Upper lobe of right lung (tissue), 1 donor: ENCODE data around the gene NR1D1. TPM values are rescaled to one million over a fixed set of nuclear protein-coding genes. Genes with fewer than 3 reads are reported as not detected.
A peak's percentile ranks its signal among the peaks of the same experiment; 100 is the strongest.

Experiments used
- ATAC-seq: fragments of 200-7000 bp; cut with Tn5 transposase; one replicate; pipeline ENCODE4 v1.9.1; 2020; ENCODE audit warnings: mild to moderate bottlenecking, moderate library complexity
- DNase-seq: peaks from one replicate; pipeline ENCODE4 v3.0.0-alpha.2; 2020
- H3K27ac ChIP-seq: fragments of 200-600 bp; one replicate; pipeline ENCODE4 v1.8.0; 2022
- H3K27me3 ChIP-seq: fragments of 200-600 bp; one replicate; pipeline ENCODE4 v1.8.0; 2022; ENCODE audit warnings: mild to moderate bottlenecking
- H3K36me3 ChIP-seq: fragments of 200-600 bp; one replicate; pipeline ENCODE4 v1.8.0; 2022
- H3K4me1 ChIP-seq: fragments of 200-600 bp; one replicate; pipeline ENCODE4 v1.8.0; 2022
- H3K4me3 ChIP-seq: fragments of 200-600 bp; one replicate; pipeline ENCODE4 v1.8.0; 2022; ENCODE audit warnings: mild to moderate bottlenecking
- H3K9me3 ChIP-seq: fragments of 200-600 bp; one replicate; pipeline ENCODE4 v1.8.0; 2022
- CTCF ChIP-seq: fragments of 200-600 bp; IDR thresholded peaks from one replicate; pipeline ENCODE4 v1.8.0; 2022; ENCODE audit warnings: antibody characterized with exemption
- intact Hi-C: fragments of 100-400 bp; cut with DNase I; formaldehyde crosslinking; loops from one replicate; pipeline ENCODE4 v1.11.0; 2022
- total RNA-seq: library from RNA; stranded (reverse); fragmentation: NEBNext Ultra II Directional; extraction: Animal tissue kit (Norgen Biotek cat#: 25700); gene quantifications from one replicate; pipeline ENCODE4 v1.2.1, GENCODE V29; 2021
- donor health status: DM: no; HTN: yes; CAD: no; lungs with severe emphysema.

NR1D1 gene
- total RNA-seq, 1 donor from 2014 or later, result 24.9 TPM

- intact Hi-C loops, result no loop called here
- Histone ChIP-seq H3K9me3 (no peaks in the 10 kb centered on the region), H3K4me3 (peak overlapping the region; percentile 86), H3K4me1 (peaks cover 74% of the 10 kb centered on the region), H3K36me3 (peaks cover 26% of the 10 kb centered on the region), H3K27ac (peak overlapping the region; percentile 95), H3K27me3 (no peaks in the 10 kb centered on the region)
- TF ChIP-seq CTCF, result no peak
- DNase-seq, result no peak
- no peak for ATAC-seq
Measured at GRCh38 chr17:40099619-40100418, 570 bp downstream of the NR1D1 start.

GRCh38 chr17:40098846-40099618 lies 1.4 kb downstream of the NR1D1 start:
- intact Hi-C loops, result no loop called here

DNA sequence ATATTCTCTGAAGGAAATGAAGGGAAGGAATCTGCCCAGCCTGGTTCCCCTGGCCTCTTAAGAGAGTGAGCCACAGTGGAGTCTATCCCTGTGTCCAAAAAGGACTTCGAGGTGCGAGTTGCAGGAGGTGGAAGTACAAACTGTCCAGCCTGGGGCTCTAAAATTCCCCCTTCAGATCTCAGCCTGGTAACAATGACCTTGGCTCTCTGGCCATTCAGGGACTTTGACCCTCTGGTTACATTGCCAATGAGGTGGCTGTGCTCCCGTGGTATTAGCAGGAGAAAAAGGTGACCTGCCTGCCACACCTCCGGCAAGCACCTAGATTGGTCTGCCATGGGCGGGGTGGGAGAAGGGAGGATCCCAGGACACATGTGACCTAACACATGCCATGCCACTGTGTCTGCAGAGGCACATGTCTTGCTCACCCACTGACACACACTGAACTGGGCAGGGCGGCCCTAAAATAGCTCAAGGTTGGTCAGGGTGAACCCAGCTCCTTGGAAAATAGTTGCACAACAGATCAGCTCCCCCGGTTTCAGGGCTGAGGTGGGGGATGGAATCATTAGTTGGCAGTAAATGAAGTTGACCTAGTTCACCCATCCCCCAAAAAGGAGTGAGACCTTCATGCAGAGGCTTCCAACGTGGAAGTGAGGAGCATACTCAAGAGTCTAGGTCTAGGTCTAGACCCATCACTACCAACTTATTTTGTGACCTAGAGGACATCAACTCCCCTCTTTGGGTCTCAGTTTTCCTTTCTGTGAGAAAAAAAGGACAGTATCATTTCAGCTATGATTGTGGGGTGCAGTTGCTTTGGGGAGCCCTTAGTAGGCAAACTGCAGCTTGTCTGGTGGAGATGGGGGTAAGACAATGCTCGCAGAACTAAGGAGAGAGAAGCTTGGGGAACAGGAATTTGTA lies 2.2 kb downstream of the NR1D1 start:
- Histone ChIP-seq H3K4me3 (peak overlapping the region; percentile 86), H3K27me3 (no peaks in the 10 kb centered on the region), H3K27ac (peak overlapping the region; percentile 95), H3K9me3 (no peaks in the 10 kb centered on the region), H3K4me1 (peaks cover 58% of the 10 kb centered on the region), H3K36me3 (peaks cover 42% of the 10 kb centered on the region)
- TF ChIP-seq CTCF, result no peak
- DNase-seq (peak; percentile 78), ATAC-seq (peak; percentile 5)
- intact Hi-C loops, result no loop called here

More at GRCh38 chr17:40098846-40099618, 1.4 kb downstream of the NR1D1 start:
- TF ChIP-seq CTCF, result no peak
- H3K36me3 ChIP-seq, result peaks cover 34% of the 10 kb centered on the region
- peaks cover 66% of the 10 kb centered on the region for H3K4me1 ChIP-seq
- H3K4me3 ChIP-seq, result peak overlapping the region; percentile 86
- DNase-seq, result peak; percentile 100
- H3K9me3 ChIP-seq, result no peaks in the 10 kb centered on the region
- peak; percentile 86 for ATAC-seq
- H3K27me3 ChIP-seq, result no peaks in the 10 kb centered on the region
- peak overlapping the region; percentile 95 for H3K27ac ChIP-seq

GRCh38 chr17:40097087-40097486 lies 3.3 kb downstream of the NR1D1 start:
- intact Hi-C loops, result no loop called here
- peak overlapping the region; percentile 95 for H3K27ac ChIP-seq
- peak overlapping the region; percentile 86 for H3K4me3 ChIP-seq
- peaks cover 51% of the 10 kb centered on the region for H3K36me3 ChIP-seq
- peaks cover 48% of the 10 kb centered on the region for H3K4me1 ChIP-seq
- no peak for DNase-seq
- H3K27me3 ChIP-seq, result no peaks in the 10 kb centered on the region
- ATAC-seq, result no peak
- no peak for TF ChIP-seq CTCF
- no peaks in the 10 kb centered on the region for H3K9me3 ChIP-seq
